Natural killer cell (primary cell): Measurements from ENCODE around the gene CEP89. TPM values are rescaled to one million over a fixed set of nuclear protein-coding genes. Genes with fewer than 3 reads are reported as not detected.
"Not testable (repeated sequence)": the region's sequence is repeated elsewhere in the genome, so short reads cannot be mapped to it uniquely, and the experiment has no call there.

Experiments
- ATAC-seq, 3 donors: fragments of 150-1000 bp in 2 of 3; fragments of 200-7000 bp in 1 of 3; cut with Tn5 transposase; 1 replicate in 1 of 3; 2 replicates in 2 of 3; pipeline ENCODE4 v1.10.0; 2021; ENCODE audit warnings: mild to moderate bottlenecking in 2 of 3, moderate library complexity in 2 of 3
- DNase-seq, 2 donors: peaks; one replicate each; pipeline versions ENCODE4 v3.0.0 to v3.0.0-alpha.2; 2013 to 2021; ENCODE audit warnings: mixed read lengths in 1 of 2
- H3K27ac ChIP-seq: one replicate; pipeline ENCODE4 v1.5.1; 2013; ENCODE audit warnings: mild to moderate bottlenecking, low read length
- H3K27me3 ChIP-seq: one replicate; pipeline ENCODE4 v1.6.1; 2013; ENCODE audit warnings: low read length; ENCODE audit not compliant: control insufficient read depth, insufficient read depth
- H3K36me3 ChIP-seq: one replicate; pipeline ENCODE4 v1.6.1; 2013; ENCODE audit warnings: low read length; ENCODE audit not compliant: control insufficient read depth, insufficient read depth
- H3K4me1 ChIP-seq: one replicate; pipeline ENCODE4 v1.6.1; 2013; ENCODE audit warnings: low read length; ENCODE audit not compliant: control insufficient read depth, insufficient read depth
- H3K4me3 ChIP-seq: one replicate; pipeline ENCODE4 v1.5.1; 2013; ENCODE audit warnings: low read length
- H3K9me3 ChIP-seq: one replicate; pipeline ENCODE4 v1.6.1; 2013; ENCODE audit warnings: low read length; ENCODE audit not compliant: control insufficient read depth, insufficient read depth
- H3K27ac Mint-ChIP-seq, 2 donors: one replicate each; pipeline ENCODE4 v1.8.0; 2022; ENCODE audit warnings: mild to moderate bottlenecking in 2 of 2, mixed read lengths in 2 of 2, moderate library complexity in 1 of 2
- H3K27me3 Mint-ChIP-seq, 2 donors: one replicate each; pipeline ENCODE4 v1.8.0; 2022; ENCODE audit warnings: low read depth in 2 of 2, mixed read lengths in 2 of 2
- H3K36me3 Mint-ChIP-seq: one replicate; pipeline ENCODE4 v1.8.0; 2022; ENCODE audit warnings: mixed read lengths
- H3K4me1 Mint-ChIP-seq, 2 donors: one replicate each; pipeline ENCODE4 v1.8.0; 2022; ENCODE audit warnings: mixed read lengths in 2 of 2
- H3K4me3 Mint-ChIP-seq: one replicate; pipeline ENCODE4 v1.8.0; 2022; ENCODE audit warnings: mild to moderate bottlenecking, moderate library complexity, mixed read lengths
- H3K9me3 Mint-ChIP-seq, 2 donors: one replicate each; pipeline ENCODE4 v1.8.0; 2022; ENCODE audit warnings: mixed read lengths in 2 of 2
- CTCF ChIP-seq: fragments of 200-600 bp; IDR thresholded peaks from one replicate; pipeline ENCODE4 v1.8.0; 2022; ENCODE audit warnings: antibody characterized with exemption
- WGBS: methylation state at CpG from one replicate; pipeline ENCODE4 v1.1.7; 2013; ENCODE audit warnings: missing lambda C conversion rate; ENCODE audit not compliant: insufficient coverage; 5-methylcytosine and 5-hydroxymethylcytosine counted together
- intact Hi-C: fragments of 100-400 bp; cut with micrococcal nuclease; formaldehyde crosslinking; loops from one replicate; pipeline ENCODE4 v1.14.2; 2022
- total RNA-seq, 4 donors: library from RNA; stranded (reverse); fragments of 120-200 nt in 1 of 4; gene quantifications; one replicate each; pipeline versions ENCODE4 v1.2.3 to v1.2.4, GENCODE V29; 2013 to 2022

Gene CEP89
- total RNA-seq, 3 donors from 2014 or later (not counting 1 experiment from before 2014, with no cell fraction given), result 7.6 to 12.0 (median 10.3) TPM

GRCh38 chr19:32886241-32886640, 85.5 kb downstream of the CEP89 start:
- no peaks in the 10 kb centered on the region for H3K27me3 ChIP-seq
- H3K27me3 Mint-ChIP-seq, result no peaks in the 10 kb centered on the region
- TF ChIP-seq CTCF, result no peak
- H3K27ac ChIP-seq, result no peak overlapping the region
- DNase-seq, result no peak
- H3K9me3 ChIP-seq, result peaks cover 9% of the 10 kb centered on the region
- no peaks in the 10 kb centered on the region for H3K4me1 ChIP-seq
- peaks cover 1 to 2% of the 10 kb centered on the region in 2 donors for H3K9me3 Mint-ChIP-seq
- no peaks in the 10 kb centered on the region for H3K4me1 Mint-ChIP-seq
- H3K36me3 ChIP-seq, result no peaks in the 10 kb centered on the region
- no peak overlapping the region for H3K27ac Mint-ChIP-seq
- 92% methylated on average over 6 of the region's 7 CpGs for WGBS
- intact Hi-C loops, result no loop called here
- no peak for ATAC-seq
- H3K4me3 ChIP-seq, result no peak overlapping the region
- H3K4me3 Mint-ChIP-seq, result no peak overlapping the region
- H3K36me3 Mint-ChIP-seq, result peaks cover 3% of the 10 kb centered on the region

GRCh38 chr19:32885255-32885654, 86.5 kb downstream of the CEP89 start:
- intact Hi-C loops, H3K36me3 ChIP-seq, H3K27me3 ChIP-seq, H3K27ac ChIP-seq, H3K36me3 Mint-ChIP-seq, H3K4me1 Mint-ChIP-seq, H3K27me3 Mint-ChIP-seq, ATAC-seq, H3K9me3 Mint-ChIP-seq, H3K9me3 ChIP-seq, DNase-seq, H3K4me3 Mint-ChIP-seq, H3K4me1 ChIP-seq, H3K4me3 ChIP-seq, H3K27ac Mint-ChIP-seq: not testable (repeated sequence)
- 97% methylated on average over 5 of the region's 5 CpGs for WGBS

- TF ChIP-seq CTCF, result no peak
- no peak for DNase-seq
- Histone ChIP-seq H3K27me3 (no peaks in the 10 kb centered on the region), H3K9me3 (no peaks in the 10 kb centered on the region), H3K36me3 (peaks cover 3% of the 10 kb centered on the region), H3K4me3 (no peak overlapping the region), H3K4me1 (no peaks in the 10 kb centered on the region), H3K27ac (no peak overlapping the region)
- no peaks in the 10 kb centered on the region for H3K36me3 Mint-ChIP-seq
- no peaks in the 10 kb centered on the region for H3K9me3 Mint-ChIP-seq
- no peaks in the 10 kb centered on the region for H3K27me3 Mint-ChIP-seq
- ATAC-seq, result no peak
- 94% methylated on average over 12 of the region's 12 CpGs for WGBS
- H3K4me3 Mint-ChIP-seq, result no peak overlapping the region
- intact Hi-C loops, result no loop called here
- no peaks in the 10 kb centered on the region for H3K4me1 Mint-ChIP-seq
- no peak overlapping the region for H3K27ac Mint-ChIP-seq
These were observed 90.0 kb downstream of the CEP89 start for GRCh38 chr19:32881766-32882165.

- Histone ChIP-seq H3K27ac (no peak overlapping the region), H3K36me3 (peaks cover 3% of the 10 kb centered on the region), H3K9me3 (no peaks in the 10 kb centered on the region), H3K4me3 (no peak overlapping the region), H3K4me1 (no peaks in the 10 kb centered on the region), H3K27me3 (no peaks in the 10 kb centered on the region)
- no peaks in the 10 kb centered on the region for H3K27me3 Mint-ChIP-seq
- H3K9me3 Mint-ChIP-seq, result no peaks in the 10 kb centered on the region
- no peak overlapping the region for H3K27ac Mint-ChIP-seq
- peaks cover 0 to 4% of the 10 kb centered on the region in 2 donors for H3K4me1 Mint-ChIP-seq
- H3K4me3 Mint-ChIP-seq, result no peak overlapping the region
- 94% methylated on average over 2 of the region's 2 CpGs for WGBS
- no peak for ATAC-seq
- no peak for TF ChIP-seq CTCF
- H3K36me3 Mint-ChIP-seq, result no peaks in the 10 kb centered on the region
- intact Hi-C loops, result no loop called here
- DNase-seq, result no peak
These were observed 91.1 kb downstream of the CEP89 start for GRCh38 chr19:32880622-32881021.
